ENCODE measurements around the gene IL26.

The IL26 gene

GRCh38 chr12:68225576-68226476 lies at the start of gene IL26:
TSS of gene IL26 (minus strand) at chr12:68225810. CDS start at chr12:68225756, 54 bp downstream.
- peak within 1 kb of the TSS; percentile 39 for H3K4me3 Mint-ChIP-seq
- peaks cover 3% of the 10 kb centered on the region for H3K9me3 Mint-ChIP-seq
- peak within 1 kb of the TSS; percentile 84 for H3K27ac Mint-ChIP-seq
- no peaks in the 10 kb centered on the region for H3K27me3 Mint-ChIP-seq (ENCODE audit: low read depth)
- peaks cover 47% of the 10 kb centered on the region for H3K4me1 Mint-ChIP-seq (ENCODE audit: low read depth)
- H3K36me3 Mint-ChIP-seq (ENCODE audit: low read depth), result peaks cover 13% of the 10 kb centered on the region

- Mint-ChIP-seq H3K27ac (no peak overlapping the region), H3K27me3 (ENCODE audit: low read depth) (no peaks in the 10 kb centered on the region), H3K36me3 (ENCODE audit: low read depth) (peaks cover 14% of the 10 kb centered on the region), H3K4me1 (ENCODE audit: low read depth) (peaks cover 44% of the 10 kb centered on the region), H3K4me3 (no peak overlapping the region), H3K9me3 (no peaks in the 10 kb centered on the region)
Measured at GRCh38 chr12:68272732-68273131, 47.1 kb upstream of the IL26 start.

- no peak overlapping the region for H3K27ac Mint-ChIP-seq
- H3K4me3 Mint-ChIP-seq, result no peak overlapping the region
- H3K27me3 Mint-ChIP-seq (ENCODE audit: low read depth), result no peaks in the 10 kb centered on the region
- peaks cover 44% of the 10 kb centered on the region for H3K4me1 Mint-ChIP-seq (ENCODE audit: low read depth)
- H3K9me3 Mint-ChIP-seq, result no peaks in the 10 kb centered on the region
- H3K36me3 Mint-ChIP-seq (ENCODE audit: low read depth), result peaks cover 16% of the 10 kb centered on the region
Measured at GRCh38 chr12:68271346-68271745, 45.7 kb upstream of the IL26 start.

GRCh38 chr12:68270358-68270757 lies 44.7 kb upstream of the IL26 start:
- Mint-ChIP-seq H3K27me3 (ENCODE audit: low read depth) (no peaks in the 10 kb centered on the region), H3K27ac (peak overlapping the region; percentile 80), H3K4me1 (ENCODE audit: low read depth) (peaks cover 46% of the 10 kb centered on the region), H3K36me3 (ENCODE audit: low read depth) (peaks cover 20% of the 10 kb centered on the region), H3K9me3 (no peaks in the 10 kb centered on the region), H3K4me3 (no peak overlapping the region)

GRCh38 chr12:68269779-68270178 lies 44.2 kb upstream of the IL26 start:
- H3K4me3 Mint-ChIP-seq, result peak overlapping the region; percentile 32
- peaks cover 46% of the 10 kb centered on the region for H3K4me1 Mint-ChIP-seq (ENCODE audit: low read depth)
- peaks cover 20% of the 10 kb centered on the region for H3K36me3 Mint-ChIP-seq (ENCODE audit: low read depth)
- peak overlapping the region; percentile 80 for H3K27ac Mint-ChIP-seq
- no peaks in the 10 kb centered on the region for H3K27me3 Mint-ChIP-seq (ENCODE audit: low read depth)
- no peaks in the 10 kb centered on the region for H3K9me3 Mint-ChIP-seq

GRCh38 chr12:68268967-68269366 lies 43.4 kb upstream of the IL26 start:
- peak overlapping the region; percentile 80 for H3K27ac Mint-ChIP-seq
- H3K36me3 Mint-ChIP-seq (ENCODE audit: low read depth), result peaks cover 20% of the 10 kb centered on the region
- H3K9me3 Mint-ChIP-seq, result no peaks in the 10 kb centered on the region
- H3K4me3 Mint-ChIP-seq, result no peak overlapping the region
- H3K4me1 Mint-ChIP-seq (ENCODE audit: low read depth), result peaks cover 48% of the 10 kb centered on the region
- H3K27me3 Mint-ChIP-seq (ENCODE audit: low read depth), result no peaks in the 10 kb centered on the region

- Mint-ChIP-seq H3K9me3 (no peaks in the 10 kb centered on the region), H3K27ac (peak overlapping the region; percentile 78), H3K27me3 (ENCODE audit: low read depth) (no peaks in the 10 kb centered on the region), H3K4me3 (peak overlapping the region; percentile 49), H3K36me3 (ENCODE audit: low read depth) (peaks cover 23% of the 10 kb centered on the region), H3K4me1 (ENCODE audit: low read depth) (peaks cover 54% of the 10 kb centered on the region)
Measured at GRCh38 chr12:68267892-68268396, 42.3 kb upstream of the IL26 start.

- peaks cover 67% of the 10 kb centered on the region for H3K4me1 Mint-ChIP-seq (ENCODE audit: low read depth)
- H3K27ac Mint-ChIP-seq, result peak overlapping the region; percentile 24
- no peak overlapping the region for H3K4me3 Mint-ChIP-seq
- no peaks in the 10 kb centered on the region for H3K9me3 Mint-ChIP-seq
- H3K36me3 Mint-ChIP-seq (ENCODE audit: low read depth), result peaks cover 21% of the 10 kb centered on the region
- H3K27me3 Mint-ChIP-seq (ENCODE audit: low read depth), result no peaks in the 10 kb centered on the region
Measured at GRCh38 chr12:68264857-68265256, 39.2 kb upstream of the IL26 start.

- Mint-ChIP-seq H3K27me3 (ENCODE audit: low read depth) (no peaks in the 10 kb centered on the region), H3K9me3 (no peaks in the 10 kb centered on the region), H3K4me3 (no peak overlapping the region), H3K27ac (no peak overlapping the region), H3K4me1 (ENCODE audit: low read depth) (peaks cover 67% of the 10 kb centered on the region), H3K36me3 (ENCODE audit: low read depth) (peaks cover 18% of the 10 kb centered on the region)
Measured at GRCh38 chr12:68264158-68264855, 38.7 kb upstream of the IL26 start.

GRCh38 chr12:68263366-68263765 lies 37.8 kb upstream of the IL26 start:
- Mint-ChIP-seq H3K9me3 (no peaks in the 10 kb centered on the region), H3K36me3 (ENCODE audit: low read depth) (peaks cover 18% of the 10 kb centered on the region), H3K27me3 (ENCODE audit: low read depth) (no peaks in the 10 kb centered on the region), H3K4me1 (ENCODE audit: low read depth) (peaks cover 64% of the 10 kb centered on the region), H3K27ac (no peak overlapping the region), H3K4me3 (no peak overlapping the region)

- H3K27ac Mint-ChIP-seq, result peak overlapping the region; percentile 39
Measured at GRCh38 chr12:68261896-68262295, 36.3 kb upstream of the IL26 start.

GRCh38 chr12:68260153-68260552 lies 34.5 kb upstream of the IL26 start:
- Mint-ChIP-seq H3K4me1 (ENCODE audit: low read depth) (peaks cover 41% of the 10 kb centered on the region), H3K27ac (no peak overlapping the region), H3K9me3 (no peaks in the 10 kb centered on the region), H3K4me3 (no peak overlapping the region), H3K27me3 (ENCODE audit: low read depth) (no peaks in the 10 kb centered on the region), H3K36me3 (ENCODE audit: low read depth) (peaks cover 9% of the 10 kb centered on the region)

More at GRCh38 chr12:68261896-68262295, 36.3 kb upstream of the IL26 start:
- Mint-ChIP-seq H3K36me3 (ENCODE audit: low read depth) (peaks cover 15% of the 10 kb centered on the region), H3K4me1 (ENCODE audit: low read depth) (peaks cover 52% of the 10 kb centered on the region), H3K27me3 (ENCODE audit: low read depth) (no peaks in the 10 kb centered on the region), H3K4me3 (peak overlapping the region; percentile 4), H3K9me3 (no peaks in the 10 kb centered on the region)

- Mint-ChIP-seq H3K4me3 (no peak overlapping the region), H3K4me1 (ENCODE audit: low read depth) (peaks cover 37% of the 10 kb centered on the region), H3K9me3 (no peaks in the 10 kb centered on the region), H3K27me3 (ENCODE audit: low read depth) (peaks cover 5% of the 10 kb centered on the region), H3K27ac (peak overlapping the region; percentile 46), H3K36me3 (ENCODE audit: low read depth) (peaks cover 9% of the 10 kb centered on the region)
Measured at GRCh38 chr12:68259318-68259940, 33.8 kb upstream of the IL26 start.

GRCh38 chr12:68253504-68253903 lies 27.9 kb upstream of the IL26 start, which contains the start of gene IL22:
TSS of gene IL22 (minus strand) at chr12:68253604. CDS start at chr12:68253448, 156 bp downstream.
- H3K4me3 Mint-ChIP-seq, result no peak within 1 kb of the TSS
- peaks cover 40% of the 10 kb centered on the region for H3K27me3 Mint-ChIP-seq (ENCODE audit: low read depth)
- H3K9me3 Mint-ChIP-seq, result no peaks in the 10 kb centered on the region

More at GRCh38 chr12:68253504-68253903, 27.9 kb upstream of the IL26 start, which contains the start of gene IL22:
- peaks cover 12% of the 10 kb centered on the region for H3K4me1 Mint-ChIP-seq (ENCODE audit: low read depth)
- no peak within 1 kb of the TSS for H3K27ac Mint-ChIP-seq
- peaks cover 9% of the 10 kb centered on the region for H3K36me3 Mint-ChIP-seq (ENCODE audit: low read depth)
